ENCODE data around the gene TEKT3.

TEKT3 gene

DNA sequence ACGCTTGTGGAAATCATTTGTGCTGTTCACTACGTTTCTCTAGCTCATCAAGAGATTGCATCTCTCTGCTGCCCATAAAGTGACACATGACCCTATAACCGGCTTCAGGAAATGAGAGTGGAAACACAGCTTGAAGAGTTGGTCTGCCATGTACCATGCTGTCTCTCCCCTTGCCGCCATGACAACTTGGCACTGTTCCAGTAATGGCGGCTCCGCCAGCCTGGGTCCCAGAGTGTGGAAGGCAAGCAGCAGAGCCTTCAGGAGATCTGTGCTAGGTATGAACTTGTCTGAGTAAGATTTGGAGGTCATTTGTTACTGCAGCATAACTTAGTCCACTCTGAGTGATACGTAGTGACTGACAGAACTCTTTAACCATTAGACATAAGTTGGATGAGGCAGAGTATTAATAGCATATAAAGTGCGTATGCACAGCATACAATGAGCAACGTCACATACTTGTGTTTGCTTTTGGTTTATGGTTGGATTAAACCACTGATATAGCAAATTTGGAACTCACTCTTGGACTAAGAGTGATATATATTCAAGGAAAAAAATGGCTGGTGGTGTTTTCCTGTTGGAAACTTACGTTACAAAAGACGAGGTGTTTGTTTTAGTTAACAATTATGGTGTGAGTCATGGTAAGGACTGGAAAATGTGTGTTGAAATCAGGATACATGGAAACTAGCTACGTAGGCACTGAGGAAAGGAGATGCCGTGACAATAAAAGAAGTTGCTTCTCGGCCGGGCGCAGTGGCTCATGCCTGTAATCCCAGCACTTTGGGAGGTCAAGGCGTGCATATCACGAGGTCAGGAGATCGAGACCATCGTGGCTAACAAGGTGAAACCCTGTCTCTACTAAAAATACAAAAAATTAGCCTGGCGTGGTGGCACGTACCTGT lies 51.9 kb downstream of the TEKT3 start:
- no peak for DNase-seq

DNA sequence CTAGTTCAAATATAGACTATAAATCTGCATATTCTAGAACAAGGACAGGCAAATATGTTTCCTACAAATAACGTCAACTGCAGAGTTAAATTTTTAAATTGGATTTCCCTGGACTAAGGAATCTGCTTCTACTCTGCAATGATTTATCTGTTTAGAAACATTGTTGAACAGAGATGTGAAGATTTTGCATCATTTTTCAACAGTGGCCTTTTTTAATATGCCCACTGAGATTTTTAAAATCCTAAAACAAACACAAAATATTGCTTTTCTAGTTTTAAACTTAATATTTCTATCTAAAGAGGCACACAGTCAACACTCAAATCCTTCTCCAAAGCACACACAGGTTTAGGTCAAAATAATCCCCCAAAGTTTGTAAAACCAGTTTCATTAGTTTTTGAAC lies 52.5 kb downstream of the TEKT3 start:
- DNase-seq = no peak

DNA sequence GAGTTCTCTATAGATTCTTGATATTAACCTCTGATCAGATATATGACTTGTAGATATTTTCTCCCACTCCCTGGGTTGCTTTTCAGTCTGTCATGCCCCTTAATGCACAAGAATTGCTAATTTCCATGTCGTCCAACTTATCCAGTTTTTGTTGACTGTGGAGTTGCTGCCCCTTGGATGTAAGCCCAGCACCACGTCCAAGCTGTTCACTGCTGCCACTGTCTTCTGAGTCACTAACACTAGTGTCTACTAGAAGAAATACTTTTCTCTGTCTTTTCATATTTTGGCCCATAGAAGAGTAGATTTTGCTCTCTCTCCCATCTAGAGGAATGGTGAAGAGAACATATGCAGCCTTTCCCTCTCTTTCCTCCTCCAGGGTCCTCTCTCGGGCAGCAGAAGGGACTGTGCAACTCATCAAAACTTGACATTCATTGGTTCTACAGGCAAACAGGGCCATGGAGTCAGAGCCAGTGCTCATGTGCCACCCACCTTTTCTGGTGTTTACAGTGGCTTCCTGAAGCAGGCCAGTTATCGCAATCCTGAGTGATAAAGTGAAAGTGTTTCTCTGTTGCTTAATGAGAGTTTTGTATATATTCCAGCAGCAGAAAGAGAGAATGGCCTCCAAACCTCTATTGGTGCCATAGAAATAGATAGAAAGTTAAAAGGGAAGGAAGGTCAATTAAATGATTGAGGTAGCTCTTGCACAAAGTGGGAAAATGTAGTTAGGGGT lies 53.7 kb downstream of the TEKT3 start:
- no peak for DNase-seq

DNA sequence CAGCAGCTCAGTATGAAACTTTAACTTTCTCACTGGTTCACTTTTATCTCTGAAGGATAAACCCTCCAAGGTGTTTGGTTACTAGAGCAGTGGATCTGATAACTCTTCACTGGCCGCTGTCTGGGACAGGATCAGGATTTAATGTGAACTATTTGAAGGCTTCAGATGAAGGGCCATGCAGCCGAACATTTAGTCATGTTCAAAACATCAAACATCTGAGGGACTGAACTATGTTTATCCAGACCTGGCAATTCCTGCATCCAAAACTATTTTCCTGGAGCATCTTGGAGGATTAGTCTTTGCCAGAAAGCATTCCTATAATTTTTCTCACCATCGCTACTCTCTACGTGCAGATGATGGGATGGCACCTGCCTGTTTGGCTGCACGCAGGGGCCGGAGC lies 55.9 kb downstream of the TEKT3 start:
- DNase-seq = no peak

DNA sequence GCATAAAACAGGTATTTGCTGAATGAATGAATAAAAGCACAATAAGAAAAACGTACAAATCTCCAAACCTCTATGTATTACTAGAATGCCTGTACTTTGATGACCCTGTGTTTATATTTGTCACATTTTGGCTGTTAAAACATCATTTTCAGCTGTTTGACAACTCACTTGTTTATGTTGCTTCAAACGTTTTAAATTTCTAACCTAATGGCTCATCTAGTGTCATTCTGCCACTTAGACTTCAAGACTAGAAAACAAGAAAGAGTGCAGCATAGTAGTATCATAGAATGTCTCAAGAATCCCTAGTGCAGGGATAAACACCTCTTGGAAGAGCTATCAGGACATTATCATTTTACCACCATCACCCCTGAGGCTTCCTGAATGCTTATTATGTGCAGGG lies 56.9 kb downstream of the TEKT3 start:
- DNase-seq = no peak

DNA sequence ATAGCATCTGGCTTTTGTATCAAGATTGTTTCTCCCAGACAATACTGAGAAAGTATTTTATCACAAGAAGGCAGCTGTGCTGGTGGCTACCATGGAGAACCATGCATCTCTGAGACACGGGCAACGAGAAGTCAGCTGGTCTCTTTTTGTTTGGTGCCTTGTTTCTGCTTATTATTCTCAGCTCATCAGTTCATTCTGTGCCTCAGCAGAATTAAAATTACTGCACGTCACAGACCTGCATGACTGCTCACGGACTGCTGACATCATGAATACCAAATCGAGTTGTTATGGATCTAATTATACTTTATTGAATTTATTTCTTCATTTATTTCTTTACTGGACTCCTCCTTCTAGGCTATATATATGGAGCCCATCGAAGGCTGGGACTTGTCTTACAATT lies 57.3 kb downstream of the TEKT3 start:
- no peak for DNase-seq

DNA sequence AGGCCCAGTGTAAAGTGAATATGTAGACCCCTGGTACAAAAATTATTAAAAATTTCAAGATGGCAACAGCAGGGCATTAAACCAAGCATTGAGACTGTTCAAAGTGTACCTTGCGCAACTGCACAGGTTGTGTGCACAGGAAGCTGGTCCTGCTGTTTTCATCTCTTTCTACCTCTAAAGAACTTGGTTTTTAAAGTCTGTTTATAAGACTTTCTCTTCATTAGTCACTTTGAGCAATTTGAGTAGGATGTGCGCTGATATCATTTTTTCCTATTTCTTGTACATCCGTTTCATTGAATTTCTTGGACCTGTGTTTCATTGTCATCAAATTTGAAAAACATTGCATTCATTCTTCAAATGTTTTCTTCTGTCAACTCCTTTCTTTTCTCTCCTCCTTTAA lies 59.5 kb downstream of the TEKT3 start:
- no peak for DNase-seq

DNA sequence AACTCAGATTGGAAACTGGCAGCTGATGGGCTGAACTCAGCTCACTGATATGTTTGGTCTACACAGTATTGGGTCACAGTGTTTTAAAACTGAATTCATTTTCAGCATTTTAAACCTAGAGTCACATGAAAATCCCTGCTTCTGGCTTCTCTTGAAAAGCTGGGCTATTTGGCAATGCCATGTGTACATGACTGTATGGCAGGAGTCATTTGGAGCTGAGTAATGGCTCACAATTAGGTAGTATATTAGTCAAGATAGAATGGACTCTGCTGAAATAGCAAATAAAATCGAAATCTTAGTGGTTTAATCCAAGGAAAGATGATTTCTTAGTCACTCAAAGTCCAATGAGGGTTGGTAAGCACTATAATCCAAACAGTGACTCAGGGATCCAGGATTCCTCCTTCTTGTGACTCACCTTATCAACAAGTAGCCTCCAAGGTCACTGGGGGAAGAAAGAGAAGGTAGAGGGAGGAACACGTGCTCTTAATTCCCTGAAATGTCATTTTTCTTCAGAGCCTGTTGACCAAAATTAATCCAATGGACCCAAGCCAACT lies 62.4 kb downstream of the TEKT3 start:
- DNase-seq = no peak

DNA sequence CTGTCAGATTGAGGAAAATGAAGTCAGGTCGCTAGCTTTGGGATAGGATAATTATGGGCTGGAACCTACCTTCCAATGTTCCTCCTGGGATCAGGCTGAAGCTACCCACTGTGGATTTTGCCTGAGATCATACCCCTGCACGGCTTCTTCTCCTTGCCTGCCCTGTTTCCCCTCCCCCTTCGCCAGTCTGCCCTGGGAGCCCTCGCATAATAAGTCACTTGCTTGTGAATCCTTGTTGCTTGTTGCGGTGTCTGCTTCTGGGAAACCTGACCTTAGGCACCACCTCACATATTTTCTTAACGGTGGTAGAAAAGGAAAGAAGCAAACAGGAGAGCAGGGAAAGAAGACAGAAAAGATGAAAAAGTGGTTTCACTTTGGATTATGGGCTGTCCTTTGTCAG lies 63.0 kb downstream of the TEKT3 start:
- DNase-seq = no peak

DNA sequence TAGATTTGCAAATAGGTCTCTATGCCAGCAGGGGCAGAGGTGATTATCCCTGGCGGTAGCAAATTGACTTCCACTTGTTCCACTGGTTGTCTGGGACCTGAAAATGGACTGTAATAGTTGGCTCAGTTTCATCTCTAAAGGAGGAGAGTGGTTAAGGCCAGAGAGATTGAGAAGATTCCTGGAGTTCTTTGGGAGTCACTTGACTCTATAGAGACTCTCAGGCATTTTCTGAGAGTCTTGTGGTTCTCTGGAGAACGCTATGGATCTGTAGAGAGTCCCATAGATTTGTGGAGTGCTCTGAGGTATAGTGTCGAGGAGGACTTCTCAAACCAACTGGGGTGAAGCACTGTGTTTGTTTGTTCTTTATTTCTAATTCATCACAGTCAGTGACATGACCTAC lies 67.4 kb downstream of the TEKT3 start:
- no peak for DNase-seq

DNA sequence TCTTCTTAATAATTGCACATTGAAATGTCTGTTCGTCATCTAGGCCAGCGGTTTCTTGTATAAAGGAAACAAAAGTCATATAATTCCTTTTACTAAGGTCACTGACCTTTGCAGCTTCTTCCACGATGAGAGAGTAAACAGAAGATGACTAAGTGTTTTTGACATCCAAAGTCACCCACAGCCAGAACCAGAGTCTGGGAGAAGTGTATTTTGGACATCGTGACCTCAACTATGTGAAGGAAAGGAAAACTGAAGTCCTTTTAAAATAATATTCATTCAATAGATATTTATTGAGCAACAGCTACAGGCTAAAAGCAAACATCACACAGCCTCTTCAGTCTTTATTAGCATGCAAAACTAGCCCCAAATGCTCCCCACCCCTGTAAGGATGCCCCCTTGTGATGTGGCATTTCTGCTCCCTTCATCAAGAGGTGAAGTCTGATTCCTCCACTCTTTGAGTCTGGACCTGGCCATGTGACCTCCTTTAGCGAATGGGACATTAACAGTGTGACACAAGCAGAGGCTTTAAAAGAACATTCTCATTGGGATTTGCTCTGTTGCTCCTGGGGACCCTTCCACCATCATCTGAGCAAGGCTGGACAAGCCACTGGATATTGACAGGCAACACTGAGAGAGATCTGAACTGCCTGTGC lies 68.1 kb downstream of the TEKT3 start:
- DNase-seq = no peak

DNA sequence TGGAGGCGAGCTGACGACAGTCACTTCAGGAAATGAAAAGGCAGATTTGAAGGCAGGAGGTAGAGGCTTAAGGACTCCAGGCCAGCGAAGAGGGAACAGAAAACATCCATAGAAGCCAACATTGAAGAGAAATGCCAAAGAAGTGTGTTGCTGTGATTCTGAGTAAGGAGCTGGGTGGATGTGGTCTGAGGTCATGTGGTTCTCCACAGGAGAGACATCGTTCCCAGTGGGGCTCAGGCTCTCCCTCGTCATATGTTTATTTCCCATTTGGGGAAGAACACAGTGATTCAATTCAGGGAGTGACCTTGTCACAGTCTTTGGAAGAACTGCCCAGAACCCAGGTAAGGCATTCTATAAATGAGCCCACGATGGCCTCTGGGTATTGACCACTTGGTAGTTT lies 69.7 kb downstream of the TEKT3 start:
- no peak for DNase-seq

DNA sequence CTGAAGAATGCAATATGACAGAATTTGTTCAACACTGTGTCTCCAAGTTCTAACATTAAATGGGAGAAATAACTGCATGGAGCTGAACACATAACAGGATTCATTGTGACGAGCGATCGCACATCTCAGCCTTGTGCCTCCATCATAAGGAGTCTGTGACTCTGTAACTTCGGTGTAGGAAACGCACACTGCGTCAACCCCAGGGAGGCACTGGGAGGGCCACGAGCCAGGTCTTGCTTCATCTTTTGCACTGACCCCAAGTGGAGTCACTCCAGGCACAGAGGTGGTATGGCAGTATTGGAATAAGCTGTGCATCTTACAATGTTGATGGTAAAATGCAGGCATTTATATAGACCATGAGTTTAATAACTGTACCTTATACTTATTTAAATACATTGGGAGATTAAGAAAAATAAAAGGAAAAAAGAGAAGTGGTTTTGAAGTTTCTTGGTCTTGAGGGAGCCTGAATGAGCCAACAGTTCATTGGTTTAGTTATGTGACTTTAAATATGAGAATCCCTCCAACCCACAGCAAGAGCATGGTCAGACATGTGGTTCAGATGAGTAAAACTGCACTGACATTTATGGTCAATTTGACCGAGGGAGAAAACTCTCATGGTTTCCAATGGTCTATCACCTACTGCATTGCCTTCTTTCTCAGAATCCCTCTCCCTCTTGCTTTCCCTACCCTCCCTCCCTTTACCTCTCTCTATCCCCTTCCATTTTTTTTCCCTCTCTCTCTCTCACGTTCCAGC lies 70.6 kb downstream of the TEKT3 start:
- DNase-seq = no peak

DNA sequence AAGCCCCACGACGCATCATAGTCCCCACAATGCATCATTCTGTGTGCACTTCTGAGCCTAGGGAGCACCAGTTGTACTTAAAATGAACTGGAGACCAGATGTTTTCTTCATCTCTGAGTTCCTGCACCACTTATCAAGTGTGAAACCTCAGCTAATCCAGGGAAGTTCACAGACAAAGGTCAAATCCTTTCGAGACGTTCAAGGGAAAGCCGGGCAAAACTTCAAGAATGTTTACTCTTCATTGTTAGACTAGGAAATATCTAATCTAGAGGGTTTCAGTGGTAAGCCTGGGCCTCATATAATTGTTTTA lies 71.7 kb downstream of the TEKT3 start:
- DNase-seq = no peak

DNA sequence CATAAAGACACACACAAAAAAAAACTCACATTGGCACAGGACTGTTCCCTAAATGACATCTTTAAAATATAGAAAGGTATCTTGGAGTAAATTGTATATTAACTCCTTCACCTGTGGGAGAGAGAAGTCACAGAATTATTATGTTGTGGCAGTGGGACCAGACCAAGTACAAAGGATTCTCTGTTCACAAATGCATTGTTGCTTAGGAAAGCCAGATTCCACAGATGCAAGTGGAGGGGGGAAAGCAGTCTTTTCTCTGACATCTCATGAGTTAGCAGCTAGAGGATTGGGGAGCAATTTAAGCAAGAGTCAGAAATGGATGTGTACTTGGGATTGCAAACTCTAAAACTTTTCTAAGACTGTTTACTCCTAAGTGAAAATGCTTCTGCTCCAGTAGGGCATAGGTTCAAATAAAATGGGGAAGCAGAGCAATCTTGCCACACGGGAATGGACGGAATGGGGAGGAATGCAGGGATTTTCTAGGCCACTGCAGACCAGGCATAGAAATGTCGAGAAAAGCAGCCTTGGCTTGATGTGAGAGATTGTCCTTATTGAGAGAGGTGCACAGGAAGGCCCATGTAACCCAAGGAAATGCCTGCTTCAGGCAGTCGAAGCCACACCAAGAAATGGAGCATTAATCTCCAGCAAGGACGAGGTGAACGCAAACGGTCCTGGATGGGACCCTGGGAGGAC lies 72.2 kb downstream of the TEKT3 start:
- no peak for DNase-seq

DNA sequence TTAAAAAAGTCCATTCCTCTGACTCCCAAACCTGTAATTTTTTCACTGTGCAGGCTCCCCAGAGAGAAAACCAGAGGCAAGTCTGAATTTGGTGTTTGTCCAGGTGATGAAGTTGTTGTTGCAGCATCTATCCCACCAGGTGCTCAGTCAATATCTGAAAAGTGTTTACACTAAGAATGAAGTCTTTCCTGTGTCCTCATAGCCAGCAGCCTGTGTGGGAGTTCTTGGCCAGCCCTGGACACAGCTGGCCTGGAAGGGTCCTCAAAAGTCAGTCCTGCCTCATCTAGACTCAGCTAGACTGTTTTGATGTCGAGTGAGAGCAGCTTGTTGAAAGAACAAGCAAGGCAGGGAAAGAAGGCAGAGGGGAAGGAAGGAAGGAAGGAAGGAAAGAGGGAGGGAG lies 72.9 kb downstream of the TEKT3 start:
- no peak for DNase-seq

DNA sequence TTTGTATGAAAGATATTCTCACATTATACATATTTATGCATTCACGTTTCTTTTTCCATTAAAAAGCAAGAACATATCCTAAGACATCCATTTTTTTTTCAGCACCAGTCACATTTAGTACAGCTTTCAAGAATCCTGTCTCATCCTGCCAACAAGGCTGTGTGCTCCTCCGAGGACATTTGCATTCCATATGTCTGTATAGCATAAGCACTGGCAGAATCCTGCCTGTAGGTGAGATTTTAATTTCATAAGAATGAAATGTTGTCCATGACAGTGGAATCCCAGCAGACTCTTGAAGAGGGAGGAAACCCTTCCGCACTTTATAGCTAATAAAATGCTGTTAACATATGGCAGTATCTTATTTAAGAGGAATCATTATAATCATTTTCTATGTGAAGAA lies 73.4 kb downstream of the TEKT3 start:
- DNase-seq = no peak

DNA sequence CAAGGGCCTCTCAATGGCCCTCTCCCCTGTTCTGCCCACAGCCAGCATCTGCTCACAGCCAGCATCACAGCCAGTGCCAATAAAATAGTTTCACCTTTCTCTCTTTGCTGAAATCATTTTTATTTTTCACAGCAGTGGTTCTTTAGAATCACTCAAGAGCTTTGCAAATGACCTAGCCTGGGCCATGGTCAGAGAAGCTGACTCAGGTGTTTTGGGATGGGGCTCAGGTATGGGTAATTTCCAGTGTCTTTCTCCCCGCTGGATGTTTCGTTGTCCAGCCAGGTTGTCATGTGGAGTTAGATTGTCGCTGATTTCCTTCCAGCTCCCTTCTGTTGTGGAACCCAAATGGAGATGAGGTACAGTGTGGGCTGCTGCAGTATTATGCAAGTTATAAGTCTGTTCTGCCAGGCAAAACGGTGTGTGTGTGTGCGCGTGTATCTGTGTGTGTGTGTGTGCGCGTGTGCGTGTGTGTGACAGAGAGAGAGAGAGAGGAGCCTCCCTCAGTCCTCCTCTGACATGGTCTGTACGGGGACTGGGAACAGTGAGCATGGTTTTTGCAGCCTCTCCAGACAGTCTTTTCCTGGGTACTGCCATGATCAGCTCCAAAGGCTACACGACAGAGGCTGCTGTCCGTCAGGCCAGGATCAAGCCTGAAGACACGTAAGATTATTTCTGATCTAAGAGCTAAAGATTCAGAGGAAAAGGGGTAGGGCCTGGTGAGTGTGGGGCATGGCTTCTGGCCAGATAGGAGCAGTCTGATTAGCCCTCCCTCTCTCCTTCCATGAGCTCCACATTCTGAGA lies 74.9 kb downstream of the TEKT3 start:
- no peak for DNase-seq

DNA sequence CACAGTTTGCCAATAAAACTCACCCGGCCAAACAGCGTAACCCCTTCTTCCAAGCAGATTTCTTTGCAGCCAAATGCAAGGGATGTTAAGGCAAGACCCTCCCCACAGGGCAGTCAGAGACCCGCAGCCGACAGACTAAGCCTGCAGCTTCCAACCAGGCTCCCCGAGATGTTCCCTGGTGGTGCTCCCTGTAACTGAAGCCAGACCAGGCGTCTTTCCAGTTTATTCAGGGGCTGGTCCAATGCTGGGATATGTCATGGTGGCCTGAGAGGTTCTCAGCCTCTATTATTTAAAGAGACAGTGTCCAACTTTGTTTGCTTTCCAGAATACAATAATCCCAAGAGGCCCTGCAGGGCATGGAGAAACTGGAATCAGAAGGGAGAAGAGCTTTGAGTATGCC lies 76.3 kb downstream of the TEKT3 start, which contains the start of gene PMP22:
Gene PMP22 (minus strand): TSS at position 196 of the 400 bp plus-strand sequence. CDS start 4,599 bp downstream, outside the sequence.
- no peak for DNase-seq

DNA sequence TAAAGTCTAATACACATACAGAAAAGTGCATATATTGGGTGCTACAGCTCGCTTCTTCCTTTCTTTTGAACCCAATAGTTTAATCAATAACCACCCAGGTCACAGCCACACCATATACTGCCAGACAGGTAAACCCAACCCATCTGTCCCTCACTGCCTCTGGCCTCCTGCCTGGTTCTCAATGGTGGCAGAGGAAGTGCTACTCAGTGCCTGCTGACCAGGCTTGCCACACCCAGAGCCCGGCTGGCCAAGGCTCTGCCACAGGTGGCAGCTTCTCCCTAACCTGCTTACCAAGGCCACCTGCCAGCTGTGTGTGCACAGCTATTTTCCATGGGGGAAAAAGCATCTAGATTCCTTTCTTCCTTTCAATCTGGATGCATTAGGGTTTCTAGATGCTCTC lies 76.9 kb downstream of the TEKT3 start:
- no peak for DNase-seq

DNA sequence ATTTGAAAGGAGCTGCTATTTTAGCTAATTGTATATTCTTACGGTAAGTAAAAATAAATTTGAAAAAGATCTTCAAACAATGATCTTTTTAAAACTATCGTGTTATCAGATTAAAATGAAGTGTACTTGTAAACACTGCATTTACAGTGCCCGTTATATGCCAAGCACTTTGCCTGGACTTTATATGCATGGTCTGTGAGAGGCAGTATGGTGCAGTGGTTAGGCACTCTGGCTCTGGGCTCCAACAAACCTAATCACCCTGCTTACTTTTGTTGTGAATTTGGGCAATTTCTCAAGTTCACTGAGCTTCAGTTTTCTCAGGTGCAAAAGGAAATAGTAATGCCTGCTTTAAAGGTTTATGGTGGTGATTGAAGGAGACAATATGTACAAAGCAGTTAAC lies 77.7 kb downstream of the TEKT3 start:
- DNase-seq = no peak
